Right renal pelvis (tissue), 4 donors: ENCODE measurements around the gene PIM3. TPM values are rescaled to one million over a fixed set of nuclear protein-coding genes. Genes with fewer than 3 reads are reported as not detected.

ENCODE experiments used
- polyA plus RNA-seq, 4 donors: library from polyadenylated mRNA; unstranded; fragments of 120-200 nt; gene quantifications; one replicate each; pipeline ENCODE4 v1.2.1, GENCODE V29; 2013; ENCODE audit not compliant: insufficient read length in 4 of 4

PIM3 gene
- polyA plus RNA-seq, 4 donors: 16.9 to 30.4 (median 17.6) TPM

Other genes with a start within 250 kb of the PIM3 start
- gene BRD1, start 132.9 kb upstream of the PIM3 start, polyA plus RNA-seq: 10 to 100 TPM; 33.4 to 37.9 (median 35.1) TPM
- 10 to 100 TPM; 16.6 to 18.2 (median 17.5) TPM for gene ZBED4, start 106.9 kb upstream of the PIM3 start, polyA plus RNA-seq
- gene ALG12, start 42.3 kb upstream of the PIM3 start, polyA plus RNA-seq: 10 to 100 TPM; 28.1 to 44.4 (median 30.4) TPM
- 10 to 100 TPM; 25.5 to 33.2 (median 27.0) TPM for gene CRELD2, start 42.1 kb upstream of the PIM3 start, polyA plus RNA-seq
- gene IL17REL, start 52.0 kb downstream of the PIM3 start, polyA plus RNA-seq: under 1 TPM in 1 of 4 donors, not detected in 3; 0.03 TPM
- gene TTLL8, start 97.5 kb downstream of the PIM3 start, polyA plus RNA-seq: under 1 TPM in 1 of 4 donors, not detected in 3; 0.06 TPM
- 1 to 10 TPM in 1 of 4 donors, under 1 TPM in 3; 0.66 to 1.6 (median 0.86) TPM for gene MLC1, start 124.7 kb downstream of the PIM3 start, polyA plus RNA-seq
- 1 to 10 TPM in 1 of 4 donors, under 1 TPM in 3; 0.33 to 1.2 (median 0.71) TPM for gene MOV10L1, start 129.2 kb downstream of the PIM3 start, polyA plus RNA-seq
- gene PANX2, start 210.0 kb downstream of the PIM3 start, polyA plus RNA-seq: 1 to 10 TPM in 3 of 4 donors, under 1 TPM in 1; 0.76 to 2.2 (median 1.5) TPM
- gene TRABD, start 225.1 kb downstream of the PIM3 start, polyA plus RNA-seq: 10 to 100 TPM; 19.1 to 30.8 (median 21.7) TPM
- gene SELENOO, start 240.2 kb downstream of the PIM3 start, polyA plus RNA-seq: 10 to 100 TPM; 14.9 to 26.2 (median 17.1) TPM